ENCODE results near the gene DIAPH1. TPM values are rescaled to one million over a fixed set of nuclear protein-coding genes. Genes with fewer than 3 reads are reported as not detected.

The DIAPH1 gene
- total RNA-seq, 1 donor: 22.1 TPM

GRCh38 chr5:141493500-141494422 lies 125.0 kb downstream of the DIAPH1 start:
- peak; percentile 56 for DNase-seq (ENCODE audit: low read depth)
- no peak overlapping the region for H3K4me3 ChIP-seq (ENCODE audit: low read depth, low read length)
- no peak for TF ChIP-seq CTCF (IDR thresholded peaks at IDR 0.05; ENCODE audit: insufficient read depth, low read length)

- no peak overlapping the region for H3K4me3 ChIP-seq (ENCODE audit: low read depth, low read length)
- TF ChIP-seq CTCF (IDR thresholded peaks at IDR 0.05; ENCODE audit: insufficient read depth, low read length): no peak
These were observed 126.5 kb downstream of the DIAPH1 start for GRCh38 chr5:141492168-141492885.

GRCh38 chr5:141491323-141492167 lies 127.3 kb downstream of the DIAPH1 start:
- no peak for TF ChIP-seq CTCF (IDR thresholded peaks at IDR 0.05; ENCODE audit: insufficient read depth, low read length)
- DNase-seq (ENCODE audit: low read depth): no peak
- H3K4me3 ChIP-seq (ENCODE audit: low read depth, low read length): no peak overlapping the region

More at GRCh38 chr5:141492168-141492885, 126.5 kb downstream of the DIAPH1 start:
- no peak for DNase-seq (ENCODE audit: low read depth)

- DNase-seq (ENCODE audit: low read depth): no peak
- no peak for TF ChIP-seq CTCF (IDR thresholded peaks at IDR 0.05; ENCODE audit: insufficient read depth, low read length)
- H3K4me3 ChIP-seq (ENCODE audit: low read depth, low read length): no peak overlapping the region
These were observed 128.0 kb downstream of the DIAPH1 start for GRCh38 chr5:141490771-141491170.

- DNase-seq (ENCODE audit: low read depth): no peak
- TF ChIP-seq CTCF (IDR thresholded peaks at IDR 0.05; ENCODE audit: insufficient read depth, low read length): no peak
- H3K4me3 ChIP-seq (ENCODE audit: low read depth, low read length): no peak overlapping the region
These were observed 128.5 kb downstream of the DIAPH1 start for GRCh38 chr5:141490271-141490670.

- no peak overlapping the region for H3K4me3 ChIP-seq (ENCODE audit: low read depth, low read length)
- TF ChIP-seq CTCF (IDR thresholded peaks at IDR 0.05; ENCODE audit: insufficient read depth, low read length): no peak
- DNase-seq (ENCODE audit: low read depth): no peak
These were observed 129.0 kb downstream of the DIAPH1 start for GRCh38 chr5:141489841-141490240.
